OCI-M2 (cell line): Measurements from ENCODE around the gene CADPS.

Source experiments
- DNase-seq: peaks from one replicate; lab custom pipeline; 2025; ENCODE audit not compliant: unreplicated experiment; lab: John Stamatoyannopoulos, UW

Gene CADPS

DNA sequence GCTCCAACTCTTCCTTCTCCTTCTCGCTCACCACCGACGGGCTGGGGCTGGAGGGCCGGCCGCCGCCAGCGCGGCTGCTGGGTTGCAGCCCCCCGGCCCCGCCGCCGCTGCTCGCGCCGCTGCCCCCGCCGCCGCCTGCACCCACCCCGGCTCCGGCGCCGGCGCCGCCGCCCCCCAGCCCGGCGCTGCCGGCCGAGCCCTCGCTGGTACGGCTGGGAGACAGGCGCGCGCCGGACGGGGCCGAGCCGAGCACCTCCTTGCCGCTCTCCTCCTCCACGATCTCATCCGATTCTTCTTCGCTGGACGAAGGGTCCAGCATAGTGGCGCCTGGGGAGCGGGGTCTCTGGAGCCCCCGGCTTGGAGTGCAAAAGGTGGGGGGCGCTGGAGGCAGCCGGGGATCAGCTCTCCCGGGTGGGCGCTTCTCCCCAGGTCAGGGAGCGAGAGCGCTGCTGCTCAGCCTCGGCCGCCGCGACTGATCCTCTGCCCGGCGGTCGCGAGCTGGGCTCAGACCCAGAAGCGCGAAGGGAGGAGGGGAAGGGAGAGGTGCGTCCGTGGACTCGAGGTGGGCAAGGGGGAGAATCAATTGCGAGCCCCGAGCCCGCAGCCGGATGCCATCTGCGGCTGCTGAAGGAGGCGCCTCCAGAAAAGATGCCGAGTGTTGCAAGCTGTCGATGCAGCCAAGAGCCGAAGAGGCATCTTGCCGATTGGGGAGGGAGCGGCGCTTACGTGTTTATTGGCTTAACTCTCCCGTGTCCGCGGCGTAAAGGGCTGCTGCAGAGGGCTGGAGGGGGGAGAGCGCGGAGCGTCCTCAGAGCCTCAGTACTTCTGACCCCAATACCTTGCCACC lies at the start of gene CADPS:
Gene CADPS, minus strand, starts transcription at position 706 of the 847 bp plus-strand sequence. Its CDS starts 387 bp downstream, at position 319.
- no peak for DNase-seq

DNA sequence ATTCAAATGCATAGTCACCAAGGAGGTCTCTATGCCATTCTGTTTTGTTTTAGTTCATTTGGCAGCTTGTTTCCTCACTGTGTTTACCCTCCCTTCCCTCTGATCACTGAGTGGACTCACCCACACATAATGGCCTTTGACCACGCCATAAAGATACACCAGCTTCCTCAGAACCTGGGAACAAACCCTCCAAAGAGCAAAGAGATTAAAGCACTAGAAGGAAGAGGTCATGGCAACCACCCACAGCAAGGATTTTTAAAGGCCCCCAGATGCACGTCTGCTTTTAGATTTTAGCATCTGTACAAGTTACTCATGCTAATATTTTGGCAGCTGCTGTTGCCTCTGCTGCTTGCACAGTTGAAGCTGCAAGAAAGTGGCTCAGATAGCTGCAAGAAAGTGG lies 47.9 kb upstream of the CADPS start:
- DNase-seq = no peak

DNA sequence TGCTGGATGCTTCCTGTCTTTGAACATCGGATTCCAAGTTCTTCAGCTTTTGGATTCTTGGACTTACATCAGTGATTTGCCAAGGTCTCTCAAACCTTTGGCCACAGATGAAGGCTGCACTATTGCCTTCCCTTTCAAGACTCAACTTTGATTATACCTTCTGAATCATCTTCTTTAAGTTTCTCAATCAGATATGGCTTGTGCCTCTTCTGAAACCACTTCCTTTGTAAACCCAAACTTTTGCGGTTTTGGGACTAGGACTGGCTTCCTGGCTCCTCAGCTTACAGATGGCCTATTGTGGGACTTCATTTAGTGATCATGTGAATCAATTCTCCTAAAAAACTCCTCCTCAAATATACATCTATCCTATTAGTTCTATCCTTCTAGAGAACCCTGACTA lies 47.1 kb upstream of the CADPS start:
- DNase-seq = no peak

DNA sequence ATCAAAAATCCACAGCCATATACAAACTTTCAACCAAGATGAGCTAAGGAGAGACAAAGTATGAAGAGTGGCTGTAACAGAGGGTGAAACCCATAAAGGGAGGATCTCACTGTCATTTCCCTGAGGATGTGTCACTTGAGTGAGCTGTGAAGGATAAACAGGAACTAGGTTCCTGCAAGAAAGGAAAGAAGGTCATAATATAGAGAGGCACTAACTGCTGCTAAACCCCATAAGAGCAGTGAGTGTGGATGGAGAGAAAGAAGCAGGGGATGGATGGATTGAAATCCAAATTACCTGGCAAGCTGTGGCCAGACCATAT lies 45.2 kb upstream of the CADPS start:
- no peak for DNase-seq

DNA sequence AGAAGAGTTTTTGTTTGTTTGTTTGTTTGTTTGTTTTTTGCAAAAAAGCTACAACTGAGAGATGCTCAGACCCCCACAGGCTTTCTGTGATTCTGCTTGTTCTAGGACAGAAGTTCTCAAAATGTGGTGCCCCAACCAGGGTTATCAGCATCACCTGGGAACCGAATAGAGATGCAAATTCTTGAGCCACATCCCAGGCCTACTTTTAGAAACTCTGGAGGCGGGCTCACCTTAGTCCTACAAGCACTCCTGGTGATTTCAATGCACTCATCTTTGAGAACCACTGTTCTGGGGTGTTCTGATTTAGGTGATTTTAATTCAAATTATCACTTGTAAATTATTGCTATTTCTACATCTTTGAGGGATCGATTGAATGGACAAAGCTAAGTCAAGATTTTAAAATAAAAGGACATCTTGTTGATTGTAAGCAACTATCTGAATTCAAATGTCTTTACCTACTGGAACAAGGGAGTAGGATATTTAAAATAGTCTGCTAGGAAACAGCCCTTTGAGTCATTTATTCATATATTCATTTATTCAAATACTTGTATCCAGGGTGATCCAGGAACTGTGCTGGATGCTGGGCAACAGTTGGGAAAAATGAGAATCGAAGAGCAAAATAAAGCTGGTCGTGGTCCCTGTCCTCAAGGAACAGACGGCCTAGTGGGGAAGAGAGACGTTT lies 44.7 kb upstream of the CADPS start:
- DNase-seq = no peak

GRCh38 chr3:62918777-62919176 lies 43.6 kb upstream of the CADPS start:
- DNase-seq = no peak

DNA sequence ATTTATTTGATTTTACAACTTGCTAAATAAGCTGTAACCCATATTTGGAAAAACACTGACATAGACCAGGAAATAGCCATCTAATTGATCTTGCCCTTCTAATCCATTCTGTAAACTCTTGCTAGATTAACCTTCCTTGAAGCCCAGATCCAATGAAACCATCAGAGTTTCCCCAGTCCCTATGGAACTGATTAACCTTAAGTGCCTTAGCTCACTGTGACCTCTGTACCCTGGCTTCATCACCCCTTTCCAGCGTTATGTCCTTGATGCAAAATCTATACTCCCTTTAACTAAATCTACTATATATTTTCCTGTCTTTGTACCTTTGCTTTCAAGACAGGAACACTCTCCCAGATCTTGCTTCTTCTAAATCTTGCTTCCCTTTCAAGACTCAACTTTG lies 42.9 kb upstream of the CADPS start:
- DNase-seq = no peak

- no peak for DNase-seq
Measured at GRCh38 chr3:62911526-62911925, 36.3 kb upstream of the CADPS start.

- DNase-seq = no peak
Measured at GRCh38 chr3:62905331-62905730, 30.1 kb upstream of the CADPS start.

DNA sequence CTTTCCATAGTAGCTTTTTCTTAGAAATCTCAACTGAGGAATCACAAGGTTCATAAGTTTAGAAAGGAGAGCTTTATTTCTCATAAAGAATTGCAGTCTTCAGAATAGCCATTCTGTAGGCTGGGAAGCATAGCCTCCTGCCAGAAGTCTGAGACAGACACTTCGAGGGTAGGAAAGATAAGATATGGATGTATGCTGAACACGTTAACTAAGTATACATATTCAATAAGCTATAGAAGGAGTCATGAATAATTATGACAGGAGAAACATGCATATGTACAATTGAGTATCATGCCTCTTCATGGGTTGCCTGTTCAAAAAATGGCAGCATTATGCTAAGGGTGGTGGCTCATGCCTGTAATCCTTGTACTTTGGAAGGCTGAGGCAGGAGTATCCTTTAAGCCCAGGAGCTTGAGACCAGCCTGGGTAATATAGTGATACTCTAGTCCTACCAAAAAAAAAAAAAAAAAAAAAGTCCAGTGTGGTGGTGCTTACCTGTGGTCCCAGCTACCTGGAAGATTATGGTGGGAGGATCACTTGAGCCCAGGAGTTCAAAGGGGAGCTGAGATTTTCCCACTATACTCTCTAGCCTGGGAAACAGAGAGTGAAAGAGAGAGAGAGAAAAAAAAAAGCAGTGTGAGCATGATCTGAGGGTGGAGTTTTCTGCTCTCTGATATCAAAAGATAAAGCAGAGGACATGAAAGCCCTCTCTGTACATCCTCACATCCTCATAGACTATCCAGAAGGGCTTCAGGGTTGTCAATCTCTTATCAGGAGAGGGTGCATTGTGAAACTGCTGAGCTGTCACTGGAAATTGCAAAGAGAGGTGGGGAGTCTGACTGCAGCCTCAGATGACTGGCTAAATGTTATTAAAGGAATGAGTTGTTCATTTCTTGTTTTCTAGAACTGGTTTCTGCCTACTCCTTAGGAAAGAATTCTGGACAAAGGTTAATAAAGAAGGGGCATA lies 23.6 kb upstream of the CADPS start:
- no peak for DNase-seq

- DNase-seq = no peak
Measured at GRCh38 chr3:62895901-62896300, 20.7 kb upstream of the CADPS start.

DNA sequence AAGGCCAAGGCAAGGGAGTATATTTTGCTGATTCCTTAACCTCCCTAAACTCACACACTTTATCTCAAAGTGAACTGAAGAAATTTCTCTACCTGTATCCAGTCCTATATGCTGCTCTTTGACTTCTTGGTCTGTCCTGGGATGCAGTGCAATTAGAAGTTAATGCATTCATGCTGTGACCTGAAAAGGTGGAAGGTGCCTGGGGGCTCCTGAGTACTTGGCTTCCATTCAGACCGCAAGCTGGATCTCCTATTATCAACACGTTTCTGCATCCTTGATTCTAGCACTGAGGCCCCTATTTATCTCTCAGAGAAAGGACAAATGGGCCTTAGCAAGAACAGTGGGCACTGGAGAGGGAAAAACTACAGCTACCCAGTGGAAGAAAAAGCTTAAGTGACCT lies 17.7 kb upstream of the CADPS start:
- DNase-seq = no peak

- DNase-seq = no peak
Measured at GRCh38 chr3:62892045-62892444, 16.8 kb upstream of the CADPS start.

DNA sequence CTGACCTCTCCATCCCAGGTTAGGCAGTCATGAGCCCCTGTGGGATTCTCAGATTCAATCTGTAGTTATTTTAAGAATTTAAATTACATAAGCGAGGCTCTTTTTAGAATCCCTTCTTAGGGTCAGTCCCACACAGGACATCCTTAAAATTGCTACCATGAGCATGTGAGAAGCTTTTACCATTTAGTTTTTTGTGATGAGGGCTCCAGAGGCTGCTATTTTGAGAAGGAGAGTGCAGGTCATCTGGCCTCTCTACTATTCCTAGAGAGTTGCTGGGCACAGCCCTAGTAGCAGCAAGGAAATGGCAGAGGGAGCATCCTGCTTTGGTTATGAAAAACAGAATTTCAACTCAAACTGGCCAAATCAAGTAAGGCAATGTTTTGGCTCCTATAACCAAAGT lies 13.6 kb upstream of the CADPS start:
- DNase-seq = no peak

- no peak for DNase-seq
Measured at GRCh38 chr3:62888180-62888579, 13.0 kb upstream of the CADPS start.

DNA sequence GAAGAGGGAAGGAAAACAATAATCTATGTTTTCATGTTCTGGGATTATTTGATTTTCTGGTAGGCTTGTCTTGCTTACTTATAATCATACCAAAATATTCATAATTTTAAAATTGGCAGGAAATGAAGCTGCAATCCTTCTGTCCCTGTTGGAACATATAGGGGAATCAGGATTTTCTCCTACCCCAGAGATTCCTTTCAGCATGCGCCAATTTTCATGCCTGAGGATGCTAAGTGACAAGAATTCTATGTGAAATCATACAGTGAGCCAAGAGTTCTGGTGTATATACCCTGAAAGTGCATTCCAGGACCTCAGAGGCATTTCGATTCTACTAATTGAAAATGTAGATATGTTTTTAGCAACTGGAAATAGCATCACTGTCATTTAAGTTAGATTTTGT lies 9.9 kb upstream of the CADPS start:
- DNase-seq = no peak

DNA sequence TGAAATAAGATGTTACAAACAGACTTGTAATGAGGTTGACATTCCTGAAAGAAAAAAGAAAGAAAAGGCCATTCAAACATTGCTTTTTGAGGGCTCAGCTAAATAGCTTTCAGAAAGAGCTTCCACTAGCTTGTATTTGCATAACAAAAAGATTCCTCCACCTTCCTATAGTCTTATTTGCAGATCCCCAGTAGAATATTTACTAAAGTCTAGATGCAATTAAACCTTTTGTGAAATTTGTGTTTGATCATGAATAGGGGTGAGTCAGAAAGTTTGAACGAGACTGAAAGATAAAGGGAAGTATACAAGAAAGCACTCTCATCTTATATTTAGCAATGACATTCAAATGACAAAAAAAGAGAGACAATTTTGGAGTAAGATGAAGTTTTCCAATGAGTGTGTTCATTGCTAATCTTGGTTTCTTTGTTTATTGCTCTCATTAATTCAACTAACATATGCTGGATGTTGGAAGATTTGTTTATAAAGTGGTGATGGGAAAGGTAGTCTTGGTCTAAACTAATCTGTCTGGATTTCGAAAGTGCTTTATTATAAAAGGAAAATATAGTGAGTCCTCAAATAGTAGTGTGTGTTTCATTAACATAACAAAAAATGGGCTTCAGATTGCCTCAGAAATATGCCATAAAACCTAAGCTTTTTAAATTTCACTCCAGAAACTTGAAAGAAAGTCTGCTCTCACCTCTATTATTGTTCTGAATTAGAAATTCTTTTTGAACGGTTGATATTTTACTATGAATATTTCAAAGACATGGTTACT lies 9.1 kb upstream of the CADPS start:
- DNase-seq = no peak

DNA sequence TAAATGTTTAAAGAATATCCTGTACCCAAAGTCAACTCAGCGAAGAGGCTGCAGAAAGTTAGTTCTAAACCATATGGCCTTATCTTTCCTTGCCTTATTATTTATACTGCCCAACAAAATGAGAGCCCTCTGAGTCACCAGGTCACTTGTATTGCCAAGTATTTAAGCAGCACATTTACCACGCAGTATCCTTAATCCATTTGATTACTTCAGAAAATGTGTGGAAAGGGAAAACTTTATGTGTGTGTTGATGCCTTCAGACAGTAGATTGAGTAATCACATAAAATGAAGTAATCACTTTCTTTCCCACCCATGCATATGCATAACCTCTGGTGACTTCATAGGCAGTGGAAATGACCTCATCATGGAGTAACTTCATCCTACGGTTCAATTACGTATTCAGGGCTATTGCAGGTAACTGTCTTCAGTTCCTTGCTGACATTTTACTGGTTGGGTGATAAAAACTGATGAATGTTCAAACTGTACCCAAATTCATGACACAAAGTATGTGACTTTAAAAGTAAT lies 7.5 kb upstream of the CADPS start:
- DNase-seq = no peak

DNA sequence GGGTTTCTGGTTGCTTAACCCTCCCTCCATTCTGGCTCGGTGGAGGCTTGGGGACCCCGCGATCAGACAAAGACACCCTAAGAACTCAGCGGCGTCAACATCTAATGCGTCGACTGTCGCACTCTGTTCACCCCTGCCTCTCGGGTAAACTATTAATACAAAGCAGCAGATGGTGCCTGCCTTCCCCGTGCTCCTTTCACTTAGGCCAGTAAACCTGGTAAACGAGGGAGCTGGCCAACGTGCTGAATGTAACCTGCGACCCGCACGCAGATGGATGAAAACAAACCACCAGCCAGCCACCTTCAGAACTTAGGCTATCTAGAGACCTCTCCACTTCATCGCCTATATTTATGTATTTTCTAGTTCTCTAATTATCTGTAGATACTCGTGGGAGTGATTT lies 848 bp upstream of the CADPS start:
- DNase-seq = no peak

- no peak for DNase-seq
Measured at GRCh38 chr3:62875558-62876002, 364 bp upstream of the CADPS start.
